Choroid plexus epithelial cell (primary cell): Measurements from ENCODE around the gene PCDHGB6.
"Not testable (repeated sequence)": the region's sequence is repeated elsewhere in the genome, so short reads cannot be mapped to it uniquely, and the experiment has no call there.

Source experiments
- DNase-seq: peaks from one replicate; pipeline ENCODE4 v3.0.0-alpha.2; 2010; ENCODE audit warnings: low read depth
- H3K4me3 ChIP-seq: 2 replicates; pipeline ENCODE4 v1.5.1; 2011; ENCODE audit warnings: low read depth, mild to moderate bottlenecking, control low read depth, low read length, moderate library complexity
- CTCF ChIP-seq: conservative IDR thresholded peaks from 2 replicates; pipeline ENCODE4 v1.5.1; 2011; ENCODE audit warnings: low read depth, mild to moderate bottlenecking, control low read depth, inconsistent platforms, low read length, moderate library complexity

Gene PCDHGB6

DNA sequence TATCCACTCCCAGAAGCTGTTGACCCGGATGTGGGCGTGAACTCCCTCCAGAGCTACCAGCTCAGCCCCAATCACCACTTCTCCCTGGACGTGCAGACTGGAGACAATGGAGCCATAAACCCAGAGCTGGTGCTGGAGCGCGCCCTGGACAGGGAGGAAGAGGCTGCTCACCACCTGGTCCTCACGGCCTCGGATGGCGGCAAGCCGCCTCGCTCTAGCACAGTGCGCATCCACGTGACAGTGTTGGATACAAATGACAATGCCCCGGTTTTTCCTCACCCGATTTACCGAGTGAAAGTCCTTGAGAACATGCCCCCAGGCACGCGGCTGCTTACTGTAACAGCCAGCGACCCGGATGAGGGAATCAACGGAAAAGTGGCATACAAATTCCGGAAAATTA lies 14.6 kb upstream of the PCDHGB6 start:
- DNase-seq: no peak
- no peak for TF ChIP-seq CTCF
- no peak overlapping the region for H3K4me3 ChIP-seq

- not testable (repeated sequence) for H3K4me3 ChIP-seq, DNase-seq
Measured at GRCh38 chr5:141394401-141395187, 13.2 kb upstream of the PCDHGB6 start.

DNA sequence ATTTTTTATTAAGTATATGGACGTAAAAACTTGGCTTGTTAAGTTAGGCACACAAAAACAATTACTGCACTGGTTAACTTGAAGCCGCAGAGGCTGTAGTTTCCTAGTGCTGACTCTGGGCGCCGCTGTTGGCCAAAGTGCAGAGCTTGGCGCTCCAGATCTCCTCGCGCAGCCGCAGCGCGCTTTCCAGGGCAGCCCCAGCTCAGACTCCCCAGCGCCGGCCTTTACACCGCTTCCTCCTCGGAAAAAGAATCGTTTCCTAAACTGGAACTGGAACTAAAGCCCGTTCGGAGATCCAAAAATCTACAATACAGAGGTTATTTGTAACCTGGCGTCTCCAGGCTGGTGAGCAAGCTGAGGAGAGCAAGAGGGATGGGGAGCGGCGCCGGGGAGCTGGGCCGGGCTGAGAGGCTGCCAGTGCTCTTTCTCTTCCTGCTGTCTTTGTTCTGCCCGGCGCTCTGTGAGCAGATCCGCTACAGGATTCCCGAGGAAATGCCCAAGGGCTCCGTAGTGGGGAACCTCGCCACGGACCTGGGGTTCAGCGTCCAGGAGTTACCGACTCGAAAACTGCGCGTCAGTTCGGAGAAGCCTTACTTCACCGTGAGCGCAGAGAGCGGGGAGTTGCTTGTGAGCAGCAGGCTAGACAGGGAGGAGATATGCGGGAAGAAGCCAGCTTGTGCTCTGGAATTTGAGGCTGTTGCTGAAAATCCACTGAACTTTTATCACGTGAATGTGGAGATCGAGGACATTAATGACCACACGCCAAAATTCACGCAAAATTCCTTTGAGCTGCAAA lies 9.9 kb upstream of the PCDHGB6 start, which contains the start of gene PCDHGB5:
Gene PCDHGB5, plus strand, starts transcription at position 192 of the 796 bp plus-strand sequence. Its CDS starts 181 bp downstream, at position 373.
- H3K4me3 ChIP-seq: peak within 1 kb of the TSS; percentile 49
- TF ChIP-seq CTCF: peak; percentile 67
- DNase-seq: peak; percentile 68

DNA sequence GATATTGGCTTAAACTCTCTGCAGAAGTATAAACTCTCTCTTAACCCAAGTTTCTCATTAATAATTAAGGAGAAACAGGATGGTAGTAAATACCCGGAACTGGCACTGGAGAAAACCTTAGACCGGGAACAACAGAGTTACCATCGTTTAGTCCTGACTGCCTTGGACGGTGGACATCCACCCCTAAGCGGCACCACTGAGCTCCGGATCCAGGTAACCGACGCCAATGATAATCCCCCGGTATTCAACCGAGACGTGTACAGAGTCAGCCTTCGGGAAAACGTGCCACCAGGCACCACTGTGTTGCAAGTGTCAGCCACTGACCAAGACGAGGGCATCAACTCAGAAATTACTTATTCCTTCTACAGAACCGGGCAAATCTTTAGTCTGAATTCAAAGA lies 9.2 kb upstream of the PCDHGB6 start:
- TF ChIP-seq CTCF: no peak
- H3K4me3 ChIP-seq: no peak overlapping the region
- DNase-seq: no peak

DNA sequence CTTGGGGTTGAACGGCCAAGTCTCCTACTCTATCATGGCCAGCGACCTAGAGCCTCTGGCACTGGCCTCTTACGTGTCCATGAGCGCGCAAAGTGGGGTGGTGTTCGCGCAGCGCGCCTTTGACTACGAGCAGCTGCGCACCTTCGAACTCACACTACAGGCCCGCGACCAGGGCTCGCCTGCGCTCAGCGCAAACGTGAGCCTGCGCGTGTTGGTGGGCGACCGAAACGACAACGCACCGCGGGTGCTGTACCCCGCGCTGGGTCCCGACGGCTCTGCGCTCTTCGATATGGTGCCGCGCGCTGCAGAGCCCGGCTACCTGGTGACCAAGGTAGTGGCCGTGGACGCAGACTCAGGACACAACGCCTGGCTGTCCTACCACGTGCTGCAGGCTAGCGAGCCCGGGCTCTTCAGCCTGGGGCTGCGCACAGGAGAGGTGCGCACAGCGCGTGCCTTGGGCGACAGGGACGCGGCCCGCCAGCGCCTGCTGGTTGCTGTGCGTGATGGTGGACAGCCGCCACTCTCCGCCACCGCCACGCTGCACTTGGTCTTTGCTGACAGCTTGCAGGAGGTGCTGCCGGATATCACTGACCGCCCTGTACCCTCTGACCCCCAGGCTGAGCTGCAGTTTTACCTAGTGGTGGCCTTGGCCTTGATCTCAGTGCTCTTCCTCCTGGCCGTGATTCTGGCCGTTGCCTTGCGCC lies 8.1 kb upstream of the PCDHGB6 start:
- DNase-seq: no peak
- TF ChIP-seq CTCF: no peak
- H3K4me3 ChIP-seq: no peak overlapping the region

- H3K4me3 ChIP-seq: peak within 1 kb of the TSS; percentile 38
Measured at GRCh38 chr5:141402553-141403243, 5.1 kb upstream of the PCDHGB6 start, which contains the start of gene PCDHGA9. PCDHGA9 (plus strand) TSS chr5:141402778; CDS start chr5:141402953, 175 bp downstream.

More at GRCh38 chr5:141402553-141403243, 5.1 kb upstream of the PCDHGB6 start, which contains the start of gene PCDHGA9:
- DNase-seq: peak; percentile 43
- TF ChIP-seq CTCF: peak; percentile 52
